Measurements from ENCODE around the gene ZNF22. TPM values are rescaled to one million over a fixed set of nuclear protein-coding genes. Genes with fewer than 3 reads are reported as not detected.

ZNF22 gene
- polyA plus RNA-seq, 1 donor (not counting 4 experiments of a cell fraction or from before 2014, with no cell fraction given), result 9.4 TPM

DNA sequence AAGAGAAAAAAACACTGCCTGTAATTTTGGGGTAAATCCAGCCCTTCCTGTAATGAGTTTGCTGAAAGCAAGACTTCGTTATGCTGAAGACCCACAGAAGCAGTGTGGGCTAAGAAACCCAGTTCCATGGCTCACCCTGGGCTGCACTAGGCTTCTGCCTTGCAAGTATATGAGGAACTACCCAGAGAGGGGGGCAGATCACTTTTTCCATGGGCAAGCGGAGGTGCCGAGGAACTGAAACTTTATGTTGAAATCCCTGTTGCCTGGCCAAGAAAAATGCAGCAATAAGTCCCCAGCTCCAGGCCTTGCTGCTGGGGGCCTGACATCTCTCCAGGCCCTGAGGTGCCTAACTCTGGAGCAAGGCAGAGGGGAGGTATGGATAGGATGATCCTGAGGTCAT lies 32.6 kb upstream of the ZNF22 start:
- Histone ChIP-seq H4K20me1 (ENCODE audit: control insufficient read depth, extremely low read depth, insufficient read depth, low read length) (no peaks in the 10 kb centered on the region), H3K4me3 (ENCODE audit: control insufficient read depth in 2 of 3, extremely low read depth in 1 of 3, insufficient read depth in 2 of 3, low read depth in 1 of 3, low read length in 3 of 3) (no peak overlapping the region), H3K27me3 (ENCODE audit: control insufficient read depth, extremely low read depth, insufficient read depth, low read length) (no peaks in the 10 kb centered on the region), H3K9me1 (ENCODE audit: control insufficient read depth, extremely low read depth, insufficient read depth, low read length) (no peaks in the 10 kb centered on the region), H2AFZ (ENCODE audit: control insufficient read depth, low read length) (no peak overlapping the region), H3K4me2 (ENCODE audit: control insufficient read depth, extremely low read depth, insufficient read depth, low read depth, low read length) (no peak overlapping the region), H3K27ac (ENCODE audit: control insufficient read depth, insufficient read depth, low read length) (no peak overlapping the region), H3K79me2 (ENCODE audit: control insufficient read depth, insufficient read depth, low read length) (no peaks in the 10 kb centered on the region), H3K9me3 (ENCODE audit: control insufficient read depth, low read depth, low read length) (no peaks in the 10 kb centered on the region), H3K36me3 (ENCODE audit: control insufficient read depth in 2 of 2, extremely low read depth in 1 of 2, insufficient read depth in 2 of 2, low read length in 2 of 2) (no peaks in the 10 kb centered on the region), H3K9ac (ENCODE audit: control insufficient read depth, extremely low read depth, insufficient read depth, low read length) (no peak overlapping the region), H3K4me1 (ENCODE audit: control insufficient read depth, extremely low read depth, insufficient read depth, low read length) (no peaks in the 10 kb centered on the region)
- TF ChIP-seq EZH2 (IDR thresholded peaks at IDR 0.05; ENCODE audit: low read length), result no peak
- TF ChIP-seq, protein P1, sequence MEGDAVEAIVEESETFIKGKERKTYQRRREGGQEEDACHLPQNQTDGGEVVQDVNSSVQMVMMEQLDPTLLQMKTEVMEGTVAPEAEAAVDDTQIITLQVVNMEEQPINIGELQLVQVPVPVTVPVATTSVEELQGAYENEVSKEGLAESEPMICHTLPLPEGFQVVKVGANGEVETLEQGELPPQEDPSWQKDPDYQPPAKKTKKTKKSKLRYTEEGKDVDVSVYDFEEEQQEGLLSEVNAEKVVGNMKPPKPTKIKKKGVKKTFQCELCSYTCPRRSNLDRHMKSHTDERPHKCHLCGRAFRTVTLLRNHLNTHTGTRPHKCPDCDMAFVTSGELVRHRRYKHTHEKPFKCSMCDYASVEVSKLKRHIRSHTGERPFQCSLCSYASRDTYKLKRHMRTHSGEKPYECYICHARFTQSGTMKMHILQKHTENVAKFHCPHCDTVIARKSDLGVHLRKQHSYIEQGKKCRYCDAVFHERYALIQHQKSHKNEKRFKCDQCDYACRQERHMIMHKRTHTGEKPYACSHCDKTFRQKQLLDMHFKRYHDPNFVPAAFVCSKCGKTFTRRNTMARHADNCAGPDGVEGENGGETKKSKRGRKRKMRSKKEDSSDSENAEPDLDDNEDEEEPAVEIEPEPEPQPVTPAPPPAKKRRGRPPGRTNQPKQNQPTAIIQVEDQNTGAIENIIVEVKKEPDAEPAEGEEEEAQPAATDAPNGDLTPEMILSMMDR (optimal IDR thresholded peaks at IDR 0.05 in 1 of 3, IDR thresholded peaks at IDR 0.05 in 1 of 3, conservative IDR thresholded peaks at IDR 0.05 in 1 of 3; ENCODE audit: extremely low read depth in 1 of 3, insufficient read depth in 2 of 3, low read length in 3 of 3), result no peak
- DNase-seq (ENCODE audit: low read depth, low spot score) (no peak), FAIRE-seq (no peak)
- dilution Hi-C loops (cut with MboI; ENCODE audit: extremely low pct_ligation_motif_present, low sequenced_read_pairs), result no loop called here

DNA sequence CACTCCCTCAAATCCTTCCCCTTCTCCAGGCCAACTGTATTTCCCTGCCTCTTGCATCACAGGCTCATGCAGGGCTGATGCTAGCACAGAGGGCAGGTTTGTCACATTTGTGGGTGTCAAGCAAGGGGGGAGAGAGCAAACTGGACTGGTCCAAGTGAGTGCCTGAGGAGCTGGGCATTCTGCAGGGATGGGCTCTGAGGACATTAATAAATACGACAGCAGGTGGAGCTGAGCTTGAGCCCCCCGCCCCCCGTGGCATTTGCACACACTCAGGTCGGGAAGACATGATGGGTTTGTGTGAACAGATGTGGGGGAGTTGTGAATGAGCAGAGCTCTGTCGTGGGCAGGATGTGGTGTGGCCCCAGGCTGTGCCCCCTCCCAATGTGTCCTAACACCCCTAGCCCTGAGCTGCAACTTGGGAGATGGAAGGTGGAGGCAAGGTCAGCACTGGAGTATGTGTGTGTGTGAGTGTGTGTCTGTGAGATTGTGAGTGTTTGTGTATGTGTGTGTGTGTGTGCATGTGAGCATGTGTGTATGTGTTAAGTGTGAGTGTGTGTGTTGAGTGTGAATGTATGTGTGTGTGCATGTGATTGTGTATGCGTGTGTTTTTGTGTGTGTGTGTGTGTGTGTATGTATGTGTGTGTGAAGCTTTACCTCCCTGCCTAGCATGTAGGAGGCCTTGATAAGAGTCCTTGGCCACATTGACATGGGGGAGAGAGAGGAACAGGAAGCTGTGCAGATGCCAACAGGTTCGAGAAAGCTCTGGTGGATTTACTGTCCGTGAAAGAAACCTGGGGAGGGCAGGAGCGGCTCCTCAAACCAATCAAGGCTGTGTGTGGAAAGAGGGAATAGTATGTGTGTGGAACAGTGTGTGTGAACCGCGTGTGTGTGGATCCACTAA lies 32.0 kb upstream of the ZNF22 start:
- Histone ChIP-seq H3K4me2 (ENCODE audit: control insufficient read depth, extremely low read depth, insufficient read depth, low read depth, low read length) (no peak overlapping the region), H3K79me2 (ENCODE audit: control insufficient read depth, insufficient read depth, low read length) (no peaks in the 10 kb centered on the region), H2AFZ (ENCODE audit: control insufficient read depth, low read length) (no peak overlapping the region), H3K27me3 (ENCODE audit: control insufficient read depth, extremely low read depth, insufficient read depth, low read length) (no peaks in the 10 kb centered on the region), H3K36me3 (ENCODE audit: control insufficient read depth in 2 of 2, extremely low read depth in 1 of 2, insufficient read depth in 2 of 2, low read length in 2 of 2) (no peaks in the 10 kb centered on the region), H3K4me3 (ENCODE audit: control insufficient read depth in 2 of 3, extremely low read depth in 1 of 3, insufficient read depth in 2 of 3, low read depth in 1 of 3, low read length in 3 of 3) (no peak overlapping the region), H3K9ac (ENCODE audit: control insufficient read depth, extremely low read depth, insufficient read depth, low read length) (no peak overlapping the region), H3K4me1 (ENCODE audit: control insufficient read depth, extremely low read depth, insufficient read depth, low read length) (no peaks in the 10 kb centered on the region), H3K9me1 (ENCODE audit: control insufficient read depth, extremely low read depth, insufficient read depth, low read length) (no peaks in the 10 kb centered on the region), H4K20me1 (ENCODE audit: control insufficient read depth, extremely low read depth, insufficient read depth, low read length) (no peaks in the 10 kb centered on the region), H3K9me3 (ENCODE audit: control insufficient read depth, low read depth, low read length) (no peaks in the 10 kb centered on the region), H3K27ac (ENCODE audit: control insufficient read depth, insufficient read depth, low read length) (no peak overlapping the region)
- dilution Hi-C loops (cut with MboI; ENCODE audit: extremely low pct_ligation_motif_present, low sequenced_read_pairs), result no loop called here
- DNase-seq (ENCODE audit: low read depth, low spot score) (no peak), FAIRE-seq (no peak)
- TF ChIP-seq, protein P1 (optimal IDR thresholded peaks at IDR 0.05 in 1 of 3, IDR thresholded peaks at IDR 0.05 in 1 of 3, conservative IDR thresholded peaks at IDR 0.05 in 1 of 3; ENCODE audit: extremely low read depth in 1 of 3, insufficient read depth in 2 of 3, low read length in 3 of 3), result no peak
- no peak for TF ChIP-seq EZH2 (IDR thresholded peaks at IDR 0.05; ENCODE audit: low read length)
